ENCODE measurements around the gene CS. TPM values are rescaled to one million over a fixed set of nuclear protein-coding genes. Genes with fewer than 3 reads are reported as not detected.
A peak's percentile ranks its signal among the peaks of the same experiment; 100 is the strongest.

Gene CS
- total RNA-seq, 1 experiment from 2014 or later = 254 TPM

DNA sequence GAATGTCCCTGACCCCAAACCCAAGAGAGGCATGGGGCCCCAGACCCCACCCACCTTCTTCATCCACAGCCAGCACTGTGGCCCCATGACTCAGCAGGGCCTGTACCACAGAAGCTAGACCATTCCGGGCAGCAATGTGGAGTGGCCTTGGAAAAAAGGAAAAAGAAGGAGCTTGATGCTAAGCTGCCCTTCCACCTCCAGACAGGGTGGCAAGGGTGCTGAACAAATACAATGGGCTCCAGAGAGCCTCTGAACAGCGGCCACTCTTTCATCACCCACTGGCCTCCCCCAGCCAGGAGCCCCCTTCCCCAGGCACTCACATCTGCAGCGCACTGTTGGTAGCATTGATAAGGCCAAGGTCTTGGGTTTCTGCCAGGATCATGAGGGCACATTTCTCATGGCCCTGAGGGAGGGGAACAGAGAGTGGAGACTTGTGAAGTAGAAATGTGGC lies 56.4 kb downstream of the CS start:
- Mint-ChIP-seq H3K4me1 (ENCODE audit: low read depth, unreplicated experiment) (no peaks in the 10 kb centered on the region), H3K9me3 (ENCODE audit: low read depth, unreplicated experiment) (no peaks in the 10 kb centered on the region), H3K4me3 (ENCODE audit: low read depth, unreplicated experiment) (no peak overlapping the region), H3K36me3 (ENCODE audit: insufficient read depth, unreplicated experiment) (peaks cover 31% of the 10 kb centered on the region), H3K27me3 (ENCODE audit: unreplicated experiment) (no peaks in the 10 kb centered on the region), H3K27ac (ENCODE audit: unreplicated experiment) (no peak overlapping the region)
- intact Hi-C loops (cut with micrococcal nuclease; ENCODE audit: unreplicated experiment) = no loop called here
- no peak for DNase-seq
- TF ChIP-seq, protein P1, sequence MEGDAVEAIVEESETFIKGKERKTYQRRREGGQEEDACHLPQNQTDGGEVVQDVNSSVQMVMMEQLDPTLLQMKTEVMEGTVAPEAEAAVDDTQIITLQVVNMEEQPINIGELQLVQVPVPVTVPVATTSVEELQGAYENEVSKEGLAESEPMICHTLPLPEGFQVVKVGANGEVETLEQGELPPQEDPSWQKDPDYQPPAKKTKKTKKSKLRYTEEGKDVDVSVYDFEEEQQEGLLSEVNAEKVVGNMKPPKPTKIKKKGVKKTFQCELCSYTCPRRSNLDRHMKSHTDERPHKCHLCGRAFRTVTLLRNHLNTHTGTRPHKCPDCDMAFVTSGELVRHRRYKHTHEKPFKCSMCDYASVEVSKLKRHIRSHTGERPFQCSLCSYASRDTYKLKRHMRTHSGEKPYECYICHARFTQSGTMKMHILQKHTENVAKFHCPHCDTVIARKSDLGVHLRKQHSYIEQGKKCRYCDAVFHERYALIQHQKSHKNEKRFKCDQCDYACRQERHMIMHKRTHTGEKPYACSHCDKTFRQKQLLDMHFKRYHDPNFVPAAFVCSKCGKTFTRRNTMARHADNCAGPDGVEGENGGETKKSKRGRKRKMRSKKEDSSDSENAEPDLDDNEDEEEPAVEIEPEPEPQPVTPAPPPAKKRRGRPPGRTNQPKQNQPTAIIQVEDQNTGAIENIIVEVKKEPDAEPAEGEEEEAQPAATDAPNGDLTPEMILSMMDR (IDR thresholded peaks at IDR 0.05; ENCODE audit: unreplicated experiment) = no peak
- CTCF ChIA-PET = interaction anchor here (0.6 kb wide), 2 partner anchors 36 to 99 kb away, joined by 3 to 5 read pairs; no protein-coding TSS in a partner anchor
- BruUV-seq (replicated peaks) = no TSS peak

DNA sequence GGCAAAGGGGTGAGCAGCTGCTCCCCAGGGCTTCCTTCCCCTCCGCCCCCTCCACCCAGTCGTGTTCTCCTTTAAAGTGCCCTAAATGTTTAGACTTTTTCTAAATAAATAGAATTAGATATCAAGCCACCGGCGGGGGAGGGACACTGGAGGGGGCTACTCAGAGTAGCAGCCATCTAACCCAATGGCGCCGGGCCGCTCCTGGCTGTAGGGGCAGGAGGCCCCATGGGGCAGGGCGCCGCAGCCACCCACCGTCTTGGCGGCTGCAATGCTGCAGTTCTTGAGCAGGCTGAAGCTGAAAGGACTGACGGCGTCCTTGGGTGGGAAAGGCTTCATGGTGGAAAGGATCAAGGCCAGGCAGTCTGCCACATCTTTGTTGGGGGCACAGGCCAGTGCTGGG lies 57.1 kb downstream of the CS start:
- CTCF ChIA-PET = interaction anchor here (0.6 kb wide), 1 partner anchor 110 kb away, joined by 3 read pairs; no protein-coding TSS in a partner anchor
- H3K27ac Mint-ChIP-seq (ENCODE audit: unreplicated experiment) = no peak overlapping the region
- no peaks in the 10 kb centered on the region for H3K27me3 Mint-ChIP-seq (ENCODE audit: unreplicated experiment)
- H3K4me3 Mint-ChIP-seq (ENCODE audit: low read depth, unreplicated experiment) = no peak overlapping the region
- no TSS peak for BruUV-seq (replicated peaks)
- H3K36me3 Mint-ChIP-seq (ENCODE audit: insufficient read depth, unreplicated experiment) = peaks cover 31% of the 10 kb centered on the region
- no peak for DNase-seq
- H3K9me3 Mint-ChIP-seq (ENCODE audit: low read depth, unreplicated experiment) = no peaks in the 10 kb centered on the region
- intact Hi-C loops (cut with micrococcal nuclease; ENCODE audit: unreplicated experiment) = no loop called here
- TF ChIP-seq, protein P1 (IDR thresholded peaks at IDR 0.05; ENCODE audit: unreplicated experiment) = no peak
- H3K4me1 Mint-ChIP-seq (ENCODE audit: low read depth, unreplicated experiment) = no peaks in the 10 kb centered on the region

DNA sequence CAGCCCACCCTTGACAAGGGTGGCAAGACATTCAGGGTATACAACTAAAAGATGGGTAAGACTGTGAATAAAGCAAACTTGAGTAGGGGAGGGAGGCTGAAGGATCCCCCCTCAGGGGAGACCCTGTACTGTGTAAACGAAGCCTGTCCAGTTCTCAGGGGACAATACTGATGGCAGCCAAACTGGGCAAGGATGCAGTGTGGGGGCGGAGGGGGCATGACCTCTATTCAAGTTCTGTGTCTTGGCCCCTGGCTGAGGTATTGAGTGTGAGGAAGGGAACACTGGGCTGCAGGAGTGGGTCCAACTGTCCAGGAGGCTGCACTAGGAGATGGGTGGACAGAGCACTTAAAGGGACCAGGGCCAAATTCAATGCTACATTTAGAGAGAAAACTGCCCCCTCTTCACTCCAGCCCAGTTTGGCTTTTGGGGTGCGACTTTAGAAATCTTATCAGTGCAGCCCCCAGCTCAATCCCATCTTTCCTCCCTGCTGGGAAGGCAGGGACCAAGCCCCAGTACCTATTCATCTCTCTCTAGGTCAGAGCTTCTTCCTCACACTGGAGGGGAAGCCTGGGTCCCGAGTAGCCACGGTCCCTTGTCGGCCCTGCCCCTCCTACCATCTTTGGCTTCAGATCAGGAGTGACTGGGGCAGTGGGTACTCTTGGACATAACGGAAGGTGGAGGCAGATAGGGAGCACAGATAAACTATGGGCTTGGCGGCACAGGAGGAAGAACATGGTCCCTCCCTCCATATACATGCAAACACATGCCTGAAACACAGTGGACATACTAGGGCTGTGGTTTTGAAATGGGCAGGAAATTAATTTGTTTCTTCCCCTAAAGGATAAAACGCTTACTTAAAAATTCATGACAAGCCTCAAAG lies 58.5 kb downstream of the CS start:
- intact Hi-C loops (cut with micrococcal nuclease; ENCODE audit: unreplicated experiment) = no loop called here
- TSS peak; percentile 12 for BruUV-seq (replicated peaks)
- peaks cover 26% of the 10 kb centered on the region for H3K36me3 Mint-ChIP-seq (ENCODE audit: insufficient read depth, unreplicated experiment)
- TF ChIP-seq, protein P1 (IDR thresholded peaks at IDR 0.05; ENCODE audit: unreplicated experiment) = no peak
- CTCF ChIA-PET = no interaction called here
- no peak overlapping the region for H3K27ac Mint-ChIP-seq (ENCODE audit: unreplicated experiment)
- no peak overlapping the region for H3K4me3 Mint-ChIP-seq (ENCODE audit: low read depth, unreplicated experiment)
- no peaks in the 10 kb centered on the region for H3K9me3 Mint-ChIP-seq (ENCODE audit: low read depth, unreplicated experiment)
- H3K27me3 Mint-ChIP-seq (ENCODE audit: unreplicated experiment) = no peaks in the 10 kb centered on the region
- DNase-seq = no peak
- H3K4me1 Mint-ChIP-seq (ENCODE audit: low read depth, unreplicated experiment) = no peaks in the 10 kb centered on the region

DNA sequence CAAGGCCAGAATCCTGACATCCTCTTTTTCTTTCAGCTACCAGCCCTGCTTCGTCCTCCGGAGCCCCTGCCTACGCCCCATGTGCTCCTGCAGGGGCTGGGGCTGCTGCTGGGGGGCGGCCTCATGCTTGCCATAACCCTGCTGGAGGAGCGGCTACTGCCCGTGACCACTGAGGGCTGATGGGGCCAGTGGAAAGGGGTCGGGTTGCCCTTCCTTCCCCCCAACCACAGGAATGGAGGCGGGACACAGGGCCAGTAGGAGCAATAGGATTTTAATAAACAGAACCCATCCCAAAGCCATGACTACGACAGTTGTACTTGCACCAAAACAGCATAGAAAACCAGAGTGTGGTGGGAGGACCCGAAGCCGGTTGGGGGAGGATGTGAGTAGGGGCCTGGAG lies 62.6 kb downstream of the CS start:
- CTCF ChIA-PET = interaction anchor here (0.6 kb wide), 1 partner anchor 236 kb away, joined by 3 read pairs; no protein-coding TSS in a partner anchor
- no peak overlapping the region for H3K4me3 Mint-ChIP-seq (ENCODE audit: low read depth, unreplicated experiment)
- H3K27me3 Mint-ChIP-seq (ENCODE audit: unreplicated experiment) = no peaks in the 10 kb centered on the region
- intact Hi-C loops (cut with micrococcal nuclease; ENCODE audit: unreplicated experiment) = no loop called here
- H3K27ac Mint-ChIP-seq (ENCODE audit: unreplicated experiment) = no peak overlapping the region
- BruUV-seq (replicated peaks) = no TSS peak
- H3K4me1 Mint-ChIP-seq (ENCODE audit: low read depth, unreplicated experiment) = no peaks in the 10 kb centered on the region
- TF ChIP-seq, protein P1 (IDR thresholded peaks at IDR 0.05; ENCODE audit: unreplicated experiment) = no peak
- peaks cover 26% of the 10 kb centered on the region for H3K36me3 Mint-ChIP-seq (ENCODE audit: insufficient read depth, unreplicated experiment)
- H3K9me3 Mint-ChIP-seq (ENCODE audit: low read depth, unreplicated experiment) = no peaks in the 10 kb centered on the region
- no peak for DNase-seq

All from Calu3 (cell line).